ENCODE data around the gene ATRN. TPM values are rescaled to one million over a fixed set of nuclear protein-coding genes. Genes with fewer than 3 reads are reported as not detected.

Gene ATRN
- total and polyA plus RNA-seq, 2 experiments from 2014 or later, result 13.6 to 26.8 TPM

GRCh38 chr20:3560162-3560561 is 89.3 kb downstream of the ATRN start:
- H3K27ac ChIP-seq, result no peak overlapping the region
- no peaks in the 10 kb centered on the region for H3K27me3 ChIP-seq
- TF ChIP-seq CTCF (IDR thresholded peaks at IDR 0.05; ENCODE audit: low read depth, low read length), result no peak
- H3K9me3 ChIP-seq (ENCODE audit: low read depth), result no peaks in the 10 kb centered on the region
- no peak for DNase-seq (ENCODE audit: low read depth in 1 of 2, low spot score in 1 of 2)
- H3K36me3 ChIP-seq, result peaks cover 3% of the 10 kb centered on the region
- no peaks in the 10 kb centered on the region for H3K4me1 ChIP-seq (ENCODE audit: low read depth)
- H3K4me3 ChIP-seq, result no peak overlapping the region

- H3K9me3 ChIP-seq (ENCODE audit: low read depth), result no peaks in the 10 kb centered on the region
- no peak for DNase-seq (ENCODE audit: low read depth in 1 of 2, low spot score in 1 of 2)
- no peaks in the 10 kb centered on the region for H3K4me1 ChIP-seq (ENCODE audit: low read depth)
- H3K27ac ChIP-seq, result no peak overlapping the region
- no peak overlapping the region for H3K4me3 ChIP-seq
- H3K27me3 ChIP-seq, result no peaks in the 10 kb centered on the region
- H3K36me3 ChIP-seq, result peaks cover 3% of the 10 kb centered on the region
- TF ChIP-seq CTCF (IDR thresholded peaks at IDR 0.05; ENCODE audit: low read depth, low read length), result no peak
Measured at GRCh38 chr20:3560578-3560977, 89.8 kb downstream of the ATRN start.

GRCh38 chr20:3563133-3563532 is 92.3 kb downstream of the ATRN start:
- no peak for TF ChIP-seq CTCF (IDR thresholded peaks at IDR 0.05; ENCODE audit: low read depth, low read length)
- H3K27me3 ChIP-seq, result no peaks in the 10 kb centered on the region
- H3K4me3 ChIP-seq, result no peak overlapping the region
- peaks cover 3% of the 10 kb centered on the region for H3K36me3 ChIP-seq
- H3K27ac ChIP-seq, result no peak overlapping the region
- DNase-seq (ENCODE audit: low read depth in 1 of 2, low spot score in 1 of 2), result no peak
- no peaks in the 10 kb centered on the region for H3K9me3 ChIP-seq (ENCODE audit: low read depth)
- no peaks in the 10 kb centered on the region for H3K4me1 ChIP-seq (ENCODE audit: low read depth)

- H3K27me3 ChIP-seq, result no peaks in the 10 kb centered on the region
- H3K36me3 ChIP-seq, result peaks cover 3% of the 10 kb centered on the region
- H3K9me3 ChIP-seq (ENCODE audit: low read depth), result no peaks in the 10 kb centered on the region
- H3K4me1 ChIP-seq (ENCODE audit: low read depth), result no peaks in the 10 kb centered on the region
- H3K27ac ChIP-seq, result no peak overlapping the region
- peak; percentile 73 for TF ChIP-seq CTCF (IDR thresholded peaks at IDR 0.05; ENCODE audit: low read depth, low read length)
- no peak overlapping the region for H3K4me3 ChIP-seq
- DNase-seq (ENCODE audit: low read depth in 1 of 2, low spot score in 1 of 2), result peak; percentile 45 to 65
Measured at GRCh38 chr20:3563548-3564177, 92.8 kb downstream of the ATRN start.

- Histone ChIP-seq H3K9me3 (ENCODE audit: low read depth) (no peaks in the 10 kb centered on the region), H3K4me1 (ENCODE audit: low read depth) (no peaks in the 10 kb centered on the region), H3K4me3 (no peak overlapping the region), H3K27ac (no peak overlapping the region), H3K36me3 (peaks cover under 1% of the 10 kb centered on the region), H3K27me3 (no peaks in the 10 kb centered on the region)
- no peak for DNase-seq (ENCODE audit: low read depth in 1 of 2, low spot score in 1 of 2)
- TF ChIP-seq CTCF (IDR thresholded peaks at IDR 0.05; ENCODE audit: low read depth, low read length), result no peak
Measured at GRCh38 chr20:3565851-3566250, 95.0 kb downstream of the ATRN start.
